ENCODE measurements around the gene TMEM141. TPM values are rescaled to one million over a fixed set of nuclear protein-coding genes. Genes with fewer than 3 reads are reported as not detected.

Gene TMEM141
- total and polyA plus RNA-seq, 10 of the 15 experiments (the other 5 are each of a cell fraction or from before 2014, with no cell fraction given), result 7.8 to 48.6 (median 34.4) TPM

GRCh38 chr9:136759001-136759400, 32.1 kb upstream of the TMEM141 start:
- no TSS peak for BruUV-seq (replicated peaks)
- 62% methylated on average over 7 of the region's 9 CpGs for WGBS (ENCODE audit: insufficient coverage, insufficient replicate concordance, low lambda C conversion rate, missing lambda C conversion rate)
- no peak for ATAC-seq
- in situ Hi-C loops (cut with MboI), result no loop called here
- no peak overlapping the region for H3K4me2 ChIP-seq (ENCODE audit: control insufficient read depth, insufficient read depth)
- CTCF ChIA-PET, result interaction anchor here (0.6 to 2.3 kb wide), 6 partner anchors 17 to 378 kb away, joined by 3 to 8 read pairs (median 4); partner anchors contain the start of gene CCDC183
- no peak overlapping the region for H2AFZ ChIP-seq (ENCODE audit: control insufficient read depth, low read depth, low read length)
- SMC1A ChIA-PET (ENCODE audit: uncharacterized antibody, unreplicated experiment), result no interaction called here
- RAD21 ChIA-PET (ENCODE audit: unreplicated experiment), result interaction anchor here (0.6 to 0.7 kb wide), 2 partner anchors 31 to 60 kb away, joined by 3 read pairs; no protein-coding TSS in a partner anchor
- POLR2A ChIA-PET, result no interaction called here
- H3K79me2 ChIP-seq (ENCODE audit: control insufficient read depth, insufficient read depth, low read length), result no peaks in the 10 kb centered on the region
- H3K27ac ChIP-seq (ENCODE audit: control insufficient read depth, insufficient read depth), result no peak overlapping the region
- H3K9ac ChIP-seq (ENCODE audit: control insufficient read depth, insufficient read depth, low read length), result no peak overlapping the region
- no peaks in the 10 kb centered on the region for H4K20me1 ChIP-seq (ENCODE audit: control insufficient read depth, insufficient read depth)
- no peaks in the 10 kb centered on the region for H3K36me3 ChIP-seq (ENCODE audit: control insufficient read depth in 2 of 2, insufficient read depth in 2 of 2, low read length in 1 of 2)
- DNase-seq (ENCODE audit: low read depth, low spot score), result no peak
- FAIRE-seq, result no peak
- TF ChIP-seq MYB (IDR thresholded peaks at IDR 0.05; ENCODE audit: borderline replicate concordance, low read depth, low read length) (no peak), CEBPZ (IDR thresholded peaks at IDR 0.05; ENCODE audit: low read depth, low read length) (no peak), TBL1XR1 (IDR thresholded peaks at IDR 0.05; ENCODE audit: low read depth, low read length) (no peak), SPI1 (IDR thresholded peaks at IDR 0.05; ENCODE audit: borderline replicate concordance, insufficient read depth, low read depth, low read length) (no peak), ZNF384 (IDR thresholded peaks at IDR 0.05; ENCODE audit: borderline replicate concordance, low read depth, low read length) (no peak), ATF7 (IDR thresholded peaks at IDR 0.05; ENCODE audit: low read depth) (no peak), CUX1 (IDR thresholded peaks at IDR 0.05; ENCODE audit: insufficient replicate concordance, low read depth, low read length) (no peak), NFIC (IDR thresholded peaks at IDR 0.05; ENCODE audit: low read depth, low read length) (no peak), ESRRA (IDR thresholded peaks at IDR 0.05; ENCODE audit: low read length) (no peak)
- peaks cover 11% of the 10 kb centered on the region; the same call in 2 of the 3 replicates for H3K9me3 ChIP-seq (replicated peaks; ENCODE audit: control insufficient read depth, insufficient read depth, low read length)
- intact Hi-C loops (cut with micrococcal nuclease; ENCODE audit: unreplicated experiment), result no loop called here
- H3K4me3 ChIP-seq, result no peak overlapping the region
- H3K4me1 ChIP-seq (ENCODE audit: control insufficient read depth, insufficient read depth, low read length), result no peaks in the 10 kb centered on the region
- 0 out of 4 replicates have a peak, but pooled peaks cover 0 to 2% of the 10 kb centered on the region in 2 experiments for H3K27me3 ChIP-seq (replicated peaks in 1 of 2; ENCODE audit: control insufficient read depth in 2 of 2, insufficient read depth in 2 of 2, low read length in 1 of 2)
